Stimulated activated CD4-positive, alpha-beta T cell treated with anti-CD3 and anti-CD28 coated beads, Interleukin-2, amount 100 ng/mL, for 48 hours (primary cell): ENCODE measurements around the gene RFPL2.

ENCODE experiments used
- DNase-seq, 2 donors: peaks; one replicate each; pipeline ENCODE4 v3.0.0-alpha.2; 2020

The RFPL2 gene

GRCh38 chr22:32204856-32205722, at the start of gene RFPL2:
TSS of gene RFPL2 (minus strand) at chr22:32205073. CDS start at chr22:32202451, 2,622 bp downstream.
- no peak for DNase-seq

GRCh38 chr22:32249231-32249630, 44.4 kb upstream of the RFPL2 start:
- no peak for DNase-seq

GRCh38 chr22:32248276-32248675, 43.4 kb upstream of the RFPL2 start:
- no peak for DNase-seq

GRCh38 chr22:32246166-32246565, 41.3 kb upstream of the RFPL2 start:
- DNase-seq, result no peak

- no peak for DNase-seq
These were observed 40.2 kb upstream of the RFPL2 start for GRCh38 chr22:32245042-32245441.

GRCh38 chr22:32244547-32244946, 39.7 kb upstream of the RFPL2 start:
- no peak for DNase-seq

GRCh38 chr22:32240461-32240860, 35.6 kb upstream of the RFPL2 start:
- DNase-seq, result no peak

- no peak for DNase-seq
These were observed 33.0 kb upstream of the RFPL2 start for GRCh38 chr22:32237906-32238305.

- no peak for DNase-seq
These were observed 32.1 kb upstream of the RFPL2 start for GRCh38 chr22:32236970-32237369.

- DNase-seq, result no peak
These were observed 28.2 kb upstream of the RFPL2 start for GRCh38 chr22:32233091-32233490.

GRCh38 chr22:32232191-32232830, 27.4 kb upstream of the RFPL2 start:
- no peak for DNase-seq

GRCh38 chr22:32226326-32227104, 21.6 kb upstream of the RFPL2 start:
- no peak for DNase-seq

GRCh38 chr22:32222991-32223390, 18.1 kb upstream of the RFPL2 start:
- DNase-seq, result no peak

GRCh38 chr22:32219026-32219425, 14.2 kb upstream of the RFPL2 start:
- DNase-seq, result no peak

GRCh38 chr22:32218470-32218869, 13.6 kb upstream of the RFPL2 start:
- DNase-seq, result no peak

GRCh38 chr22:32217465-32217864, 12.6 kb upstream of the RFPL2 start:
- no peak for DNase-seq

- no peak for DNase-seq
These were observed 12.0 kb upstream of the RFPL2 start for GRCh38 chr22:32216911-32217310.

- no peak for DNase-seq
These were observed 6.1 kb upstream of the RFPL2 start for GRCh38 chr22:32211011-32211410.

GRCh38 chr22:32208681-32209080, 3.8 kb upstream of the RFPL2 start:
- DNase-seq, result no peak

- DNase-seq, result no peak
These were observed 3.2 kb upstream of the RFPL2 start for GRCh38 chr22:32207971-32208480.

GRCh38 chr22:32206774-32207758, 2.2 kb upstream of the RFPL2 start:
- DNase-seq, result no peak
